Activated CD8-positive, alpha-beta T cell treated with anti-CD3 and anti-CD28 coated beads for 36 hours (primary cell): ENCODE results near the gene IFT57. TPM values are rescaled to one million over a fixed set of nuclear protein-coding genes. Genes with fewer than 3 reads are reported as not detected.
A peak's percentile ranks its signal among the peaks of the same experiment; 100 is the strongest.

Experiments used
- ATAC-seq: fragments of 200-7000 bp; cut with Tn5 transposase; one replicate; pipeline ENCODE4 v1.10.0; 2021; ENCODE audit warnings: mild to moderate bottlenecking, moderate library complexity
- CTCF ChIA-PET: fragments of 350-600 bp; sonication (Branson Sonifier 250); formaldehyde crosslinking; loops from one replicate; lab custom pipeline; 2021; ENCODE audit warnings: antibody characterized with exemption; lab: Charles Lee
- POLR2A ChIA-PET: fragments of 350-600 bp; sonication (Branson Sonifier 250); formaldehyde crosslinking; loops from one replicate; lab custom pipeline; 2021; ENCODE audit warnings: antibody characterized with exemption; lab: Charles Lee
- DNase-seq: peaks from one replicate; pipeline ENCODE4 v3.0.0-alpha.2; 2020
- H3K27ac Mint-ChIP-seq: one replicate; pipeline ENCODE4 v1.8.0; 2021; ENCODE audit warnings: mild to moderate bottlenecking, mixed read lengths
- H3K27me3 Mint-ChIP-seq: one replicate; pipeline ENCODE4 v1.8.0; 2021; ENCODE audit warnings: mixed read lengths
- H3K36me3 Mint-ChIP-seq: one replicate; pipeline ENCODE4 v1.8.0; 2021; ENCODE audit warnings: low read depth, mixed read lengths
- H3K4me1 Mint-ChIP-seq: one replicate; pipeline ENCODE4 v1.8.0; 2021; ENCODE audit warnings: low read depth, mixed read lengths
- H3K4me3 Mint-ChIP-seq: one replicate; pipeline ENCODE4 v1.8.0; 2021; ENCODE audit warnings: mild to moderate bottlenecking, moderate library complexity, mixed read lengths
- H3K9me3 Mint-ChIP-seq: one replicate; pipeline ENCODE4 v1.8.0; 2021; ENCODE audit warnings: mixed read lengths
- intact Hi-C: fragments of 100-400 bp; cut with micrococcal nuclease; formaldehyde crosslinking; loops from one replicate; pipeline ENCODE4 v1.10.0; 2022
- total RNA-seq, 2 experiments: library from RNA; stranded (reverse); gene quantifications; one replicate each; pipeline ENCODE4 v1.2.3, GENCODE V29; 2021
- TF ChIP-seq, protein P1 (sequence below): fragments of 200-600 bp; IDR thresholded peaks from one replicate; pipeline ENCODE4 v1.8.0; 2022; ENCODE audit warnings: antibody characterized with exemption, mild to moderate bottlenecking

Gene IFT57
- total RNA-seq, 2 experiments from 2014 or later: 30.9 to 35.3 TPM

DNA sequence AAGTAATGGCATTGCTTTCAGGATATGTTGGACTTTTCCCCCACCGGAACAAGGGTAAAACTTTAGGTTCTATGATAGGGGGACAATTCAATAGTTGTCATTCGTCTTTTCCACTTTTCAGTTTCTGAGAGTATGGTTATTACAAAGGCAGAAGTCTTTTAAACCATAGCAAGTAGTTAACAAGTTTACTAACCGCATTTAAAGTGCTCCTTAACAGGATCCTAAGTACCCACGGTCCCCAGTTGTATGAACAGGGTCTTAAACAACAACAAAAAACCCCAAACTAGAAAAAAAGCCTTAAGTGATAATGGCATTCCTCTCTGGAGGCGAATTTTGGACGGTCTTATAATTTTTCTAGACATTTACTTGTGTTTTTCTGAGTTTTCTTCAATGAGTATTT lies 831 bp downstream of the IFT57 start:
- Mint-ChIP-seq H3K4me1 (peaks cover 48% of the 10 kb centered on the region), H3K4me3 (peak overlapping the region; percentile 99), H3K9me3 (no peaks in the 10 kb centered on the region), H3K27ac (peak overlapping the region; percentile 99), H3K27me3 (no peaks in the 10 kb centered on the region), H3K36me3 (peaks cover 7% of the 10 kb centered on the region)
- ChIA-PET CTCF (interaction anchor here (1.1 to 3.5 kb wide), 3 partner anchors 171 to 294 kb away, joined by 3 to 13 read pairs (median 3); no protein-coding TSS in a partner anchor), POLR2A (interaction anchor here (0.6 to 4.1 kb wide), 2 partner anchors 18 to 95 kb away, joined by 3 to 19 read pairs; no protein-coding TSS in a partner anchor)
- DNase-seq (no peak), ATAC-seq (no peak)
- intact Hi-C loops: loop anchor here (5.0 kb wide), 3 partner anchors 71 to 256 kb away; no protein-coding TSS in a partner anchor
- TF ChIP-seq, protein P1, sequence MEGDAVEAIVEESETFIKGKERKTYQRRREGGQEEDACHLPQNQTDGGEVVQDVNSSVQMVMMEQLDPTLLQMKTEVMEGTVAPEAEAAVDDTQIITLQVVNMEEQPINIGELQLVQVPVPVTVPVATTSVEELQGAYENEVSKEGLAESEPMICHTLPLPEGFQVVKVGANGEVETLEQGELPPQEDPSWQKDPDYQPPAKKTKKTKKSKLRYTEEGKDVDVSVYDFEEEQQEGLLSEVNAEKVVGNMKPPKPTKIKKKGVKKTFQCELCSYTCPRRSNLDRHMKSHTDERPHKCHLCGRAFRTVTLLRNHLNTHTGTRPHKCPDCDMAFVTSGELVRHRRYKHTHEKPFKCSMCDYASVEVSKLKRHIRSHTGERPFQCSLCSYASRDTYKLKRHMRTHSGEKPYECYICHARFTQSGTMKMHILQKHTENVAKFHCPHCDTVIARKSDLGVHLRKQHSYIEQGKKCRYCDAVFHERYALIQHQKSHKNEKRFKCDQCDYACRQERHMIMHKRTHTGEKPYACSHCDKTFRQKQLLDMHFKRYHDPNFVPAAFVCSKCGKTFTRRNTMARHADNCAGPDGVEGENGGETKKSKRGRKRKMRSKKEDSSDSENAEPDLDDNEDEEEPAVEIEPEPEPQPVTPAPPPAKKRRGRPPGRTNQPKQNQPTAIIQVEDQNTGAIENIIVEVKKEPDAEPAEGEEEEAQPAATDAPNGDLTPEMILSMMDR: no peak

DNA sequence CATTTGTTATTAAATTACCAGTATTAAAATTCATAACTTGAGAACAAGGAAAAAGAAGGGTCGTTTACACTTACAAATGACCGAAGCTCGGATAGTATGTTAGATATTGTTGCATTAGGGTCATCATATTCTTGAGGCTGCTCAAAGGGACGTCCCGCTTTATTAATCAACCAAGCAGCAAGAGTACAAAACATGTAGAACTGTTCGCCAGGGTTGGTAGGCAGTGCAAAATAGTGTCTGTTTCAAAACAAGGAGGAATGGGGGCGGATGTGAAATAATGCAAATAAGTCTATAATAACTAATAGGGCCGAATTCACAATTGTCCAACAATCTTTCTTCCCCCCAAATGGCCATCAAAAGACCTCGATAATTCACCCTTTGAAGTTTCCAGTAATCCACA lies 2.9 kb downstream of the IFT57 start:
- TF ChIP-seq, protein P1: no peak
- CTCF ChIA-PET: no interaction called here
- no peak for ATAC-seq
- POLR2A ChIA-PET: no interaction called here
- Mint-ChIP-seq H3K9me3 (no peaks in the 10 kb centered on the region), H3K36me3 (peaks cover 15% of the 10 kb centered on the region), H3K27me3 (no peaks in the 10 kb centered on the region), H3K4me3 (no peak overlapping the region), H3K27ac (peak overlapping the region; percentile 7), H3K4me1 (peaks cover 48% of the 10 kb centered on the region)
- intact Hi-C loops: no loop called here
- DNase-seq: no peak

- DNase-seq: no peak
- CTCF ChIA-PET: no interaction called here
- no peak overlapping the region for H3K4me3 Mint-ChIP-seq
- no peaks in the 10 kb centered on the region for H3K9me3 Mint-ChIP-seq
- H3K36me3 Mint-ChIP-seq: peaks cover 15% of the 10 kb centered on the region
- POLR2A ChIA-PET: no interaction called here
- no peaks in the 10 kb centered on the region for H3K27me3 Mint-ChIP-seq
- intact Hi-C loops: no loop called here
- H3K27ac Mint-ChIP-seq: no peak overlapping the region
- peaks cover 43% of the 10 kb centered on the region for H3K4me1 Mint-ChIP-seq
- no peak for ATAC-seq
- TF ChIP-seq, protein P1: no peak
Measured at GRCh38 chr3:108218811-108219210, 3.4 kb downstream of the IFT57 start.

GRCh38 chr3:108215871-108216270 lies 6.4 kb downstream of the IFT57 start:
- TF ChIP-seq, protein P1: no peak
- no peak for DNase-seq
- peaks cover 31% of the 10 kb centered on the region for H3K4me1 Mint-ChIP-seq
- H3K27me3 Mint-ChIP-seq: no peaks in the 10 kb centered on the region
- no peak for ATAC-seq
- no peaks in the 10 kb centered on the region for H3K9me3 Mint-ChIP-seq
- H3K36me3 Mint-ChIP-seq: peaks cover 29% of the 10 kb centered on the region
- POLR2A ChIA-PET: no interaction called here
- no peak overlapping the region for H3K4me3 Mint-ChIP-seq
- H3K27ac Mint-ChIP-seq: no peak overlapping the region
- intact Hi-C loops: no loop called here
- CTCF ChIA-PET: no interaction called here

- ATAC-seq (no peak), DNase-seq (no peak)
- intact Hi-C loops: no loop called here
- H3K4me3 Mint-ChIP-seq: no peak overlapping the region
- no peak overlapping the region for H3K27ac Mint-ChIP-seq
- H3K9me3 Mint-ChIP-seq: no peaks in the 10 kb centered on the region
- TF ChIP-seq, protein P1: no peak
- H3K36me3 Mint-ChIP-seq: peaks cover 44% of the 10 kb centered on the region
- POLR2A ChIA-PET: no interaction called here
- CTCF ChIA-PET: no interaction called here
- peaks cover 12% of the 10 kb centered on the region for H3K4me1 Mint-ChIP-seq
- H3K27me3 Mint-ChIP-seq: no peaks in the 10 kb centered on the region
Measured at GRCh38 chr3:108209579-108209978, 12.6 kb downstream of the IFT57 start.
